ENCODE data around the gene TMEM170B. TPM values are rescaled to one million over a fixed set of nuclear protein-coding genes. Genes with fewer than 3 reads are reported as not detected.

Gene TMEM170B
- total RNA-seq, 1 donor from 2014 or later: 3.7 TPM

- H3K27me3 Mint-ChIP-seq (ENCODE audit: unreplicated experiment): no peaks in the 10 kb centered on the region
- no peak overlapping the region for H3K4me3 Mint-ChIP-seq (ENCODE audit: unreplicated experiment)
- TF ChIP-seq CTCF (IDR thresholded peaks at IDR 0.05): no peak
- no peaks in the 10 kb centered on the region for H3K9me3 Mint-ChIP-seq (ENCODE audit: unreplicated experiment)
- H3K27ac Mint-ChIP-seq (ENCODE audit: unreplicated experiment): no peak overlapping the region
- H3K4me1 Mint-ChIP-seq (ENCODE audit: unreplicated experiment): peaks cover 12% of the 10 kb centered on the region
- DNase-seq (ENCODE audit: extremely low spot score, unreplicated experiment): no peak
- H3K36me3 Mint-ChIP-seq (ENCODE audit: unreplicated experiment): no peaks in the 10 kb centered on the region
Measured at GRCh38 chr6:11621119-11621518, 83.6 kb downstream of the TMEM170B start.

- Mint-ChIP-seq H3K27me3 (ENCODE audit: unreplicated experiment) (no peaks in the 10 kb centered on the region), H3K36me3 (ENCODE audit: unreplicated experiment) (no peaks in the 10 kb centered on the region), H3K9me3 (ENCODE audit: unreplicated experiment) (no peaks in the 10 kb centered on the region), H3K4me1 (ENCODE audit: unreplicated experiment) (peaks cover 8% of the 10 kb centered on the region), H3K27ac (ENCODE audit: unreplicated experiment) (no peak overlapping the region), H3K4me3 (ENCODE audit: unreplicated experiment) (no peak overlapping the region)
- no peak for DNase-seq (ENCODE audit: extremely low spot score, unreplicated experiment)
- no peak for TF ChIP-seq CTCF (IDR thresholded peaks at IDR 0.05)
Measured at GRCh38 chr6:11622156-11622555, 84.6 kb downstream of the TMEM170B start.

GRCh38 chr6:11623272-11623671 lies 85.7 kb downstream of the TMEM170B start:
- Mint-ChIP-seq H3K27me3 (ENCODE audit: unreplicated experiment) (no peaks in the 10 kb centered on the region), H3K36me3 (ENCODE audit: unreplicated experiment) (no peaks in the 10 kb centered on the region), H3K27ac (ENCODE audit: unreplicated experiment) (no peak overlapping the region), H3K4me3 (ENCODE audit: unreplicated experiment) (no peak overlapping the region), H3K9me3 (ENCODE audit: unreplicated experiment) (no peaks in the 10 kb centered on the region), H3K4me1 (ENCODE audit: unreplicated experiment) (peaks cover 8% of the 10 kb centered on the region)
- no peak for DNase-seq (ENCODE audit: extremely low spot score, unreplicated experiment)
- TF ChIP-seq CTCF (IDR thresholded peaks at IDR 0.05): no peak

DNA sequence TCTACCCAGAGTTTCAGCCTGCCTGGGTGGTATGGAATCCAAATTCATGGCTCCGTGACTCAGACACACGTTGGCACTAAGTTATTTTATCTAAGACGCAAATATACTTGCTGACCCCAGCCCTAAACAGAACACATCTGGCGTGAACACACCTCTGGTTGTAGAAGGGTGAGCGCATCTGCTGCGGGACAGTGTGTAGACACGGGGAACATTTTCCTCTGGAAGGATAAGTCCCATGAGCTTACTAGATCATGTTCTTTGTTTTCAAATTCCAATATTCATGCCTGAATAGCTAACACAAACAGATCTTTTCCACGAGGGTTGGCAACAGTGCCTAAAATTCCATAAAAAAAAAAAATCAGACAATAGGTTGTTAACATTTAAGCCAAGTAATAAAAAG lies 87.8 kb downstream of the TMEM170B start:
- Mint-ChIP-seq H3K27me3 (ENCODE audit: unreplicated experiment) (no peaks in the 10 kb centered on the region), H3K36me3 (ENCODE audit: unreplicated experiment) (no peaks in the 10 kb centered on the region), H3K4me3 (ENCODE audit: unreplicated experiment) (no peak overlapping the region), H3K4me1 (ENCODE audit: unreplicated experiment) (peaks cover 8% of the 10 kb centered on the region), H3K27ac (ENCODE audit: unreplicated experiment) (no peak overlapping the region), H3K9me3 (ENCODE audit: unreplicated experiment) (no peaks in the 10 kb centered on the region)
- DNase-seq (ENCODE audit: extremely low spot score, unreplicated experiment): no peak
- TF ChIP-seq CTCF (IDR thresholded peaks at IDR 0.05): no peak

DNA sequence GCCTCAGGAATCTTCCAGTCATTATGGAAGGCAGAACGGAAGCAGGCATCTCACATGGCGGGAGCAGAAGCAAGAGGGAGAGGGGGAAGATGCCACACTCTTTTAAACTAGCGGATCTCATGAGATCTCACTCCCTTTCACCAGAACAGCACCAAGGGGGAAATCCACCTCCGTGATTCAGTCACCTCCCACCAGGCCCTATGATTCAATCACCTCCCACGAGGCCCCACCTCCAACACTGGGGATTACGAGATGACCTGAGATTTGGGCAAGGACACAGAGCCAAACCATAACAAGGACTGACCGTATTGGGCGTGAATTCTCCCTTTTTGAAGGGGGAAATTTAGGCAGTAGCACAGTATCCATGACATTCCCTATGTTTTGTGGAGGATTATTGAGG lies 88.8 kb downstream of the TMEM170B start:
- Mint-ChIP-seq H3K9me3 (ENCODE audit: unreplicated experiment) (no peaks in the 10 kb centered on the region), H3K27ac (ENCODE audit: unreplicated experiment) (no peak overlapping the region), H3K4me1 (ENCODE audit: unreplicated experiment) (peaks cover 8% of the 10 kb centered on the region), H3K4me3 (ENCODE audit: unreplicated experiment) (no peak overlapping the region), H3K27me3 (ENCODE audit: unreplicated experiment) (no peaks in the 10 kb centered on the region), H3K36me3 (ENCODE audit: unreplicated experiment) (no peaks in the 10 kb centered on the region)
- no peak for TF ChIP-seq CTCF (IDR thresholded peaks at IDR 0.05)
- DNase-seq (ENCODE audit: extremely low spot score, unreplicated experiment): no peak

Data from osteocyte (in vitro differentiated cells).